Duodenal mucosa (tissue), 2 donors: Measurements from ENCODE around the gene JAG1.
"Not testable (repeated sequence)": the region's sequence is repeated elsewhere in the genome, so short reads cannot be mapped to it uniquely, and the experiment has no call there.

Experiments
- H3K27ac ChIP-seq: one replicate; pipeline ENCODE4 v1.7.0; 2013; ENCODE audit warnings: low read depth, low read length
- H3K27me3 ChIP-seq, 2 donors: one replicate each; pipeline ENCODE4 v1.7.0; 2013; ENCODE audit warnings: low read length in 2 of 2, control low read depth in 1 of 2; ENCODE audit not compliant: insufficient read depth in 2 of 2, control insufficient read depth in 1 of 2
- H3K36me3 ChIP-seq, 2 donors: one replicate each; pipeline ENCODE4 v1.7.0; 2013; ENCODE audit warnings: low read length in 2 of 2, control low read depth in 1 of 2; ENCODE audit not compliant: insufficient read depth in 2 of 2, control insufficient read depth in 1 of 2
- H3K4me1 ChIP-seq, 2 donors: one replicate each; pipeline ENCODE4 v1.7.0; 2013; ENCODE audit warnings: low read length in 2 of 2, control low read depth in 1 of 2; ENCODE audit not compliant: insufficient read depth in 2 of 2, control insufficient read depth in 1 of 2
- H3K4me3 ChIP-seq, 2 donors: one replicate each; pipeline ENCODE4 v1.7.0; 2013; ENCODE audit warnings: low read length in 2 of 2, low read depth in 1 of 2
- H3K9ac ChIP-seq, 2 donors: one replicate each; pipeline ENCODE4 v1.7.0; 2013; ENCODE audit warnings: low read length in 2 of 2, low read depth in 1 of 2
- H3K9me3 ChIP-seq, 2 donors: one replicate each; pipeline ENCODE4 v1.7.0; 2013; ENCODE audit warnings: low read length in 2 of 2, control low read depth in 1 of 2; ENCODE audit not compliant: control insufficient read depth in 1 of 2

JAG1 gene

DNA sequence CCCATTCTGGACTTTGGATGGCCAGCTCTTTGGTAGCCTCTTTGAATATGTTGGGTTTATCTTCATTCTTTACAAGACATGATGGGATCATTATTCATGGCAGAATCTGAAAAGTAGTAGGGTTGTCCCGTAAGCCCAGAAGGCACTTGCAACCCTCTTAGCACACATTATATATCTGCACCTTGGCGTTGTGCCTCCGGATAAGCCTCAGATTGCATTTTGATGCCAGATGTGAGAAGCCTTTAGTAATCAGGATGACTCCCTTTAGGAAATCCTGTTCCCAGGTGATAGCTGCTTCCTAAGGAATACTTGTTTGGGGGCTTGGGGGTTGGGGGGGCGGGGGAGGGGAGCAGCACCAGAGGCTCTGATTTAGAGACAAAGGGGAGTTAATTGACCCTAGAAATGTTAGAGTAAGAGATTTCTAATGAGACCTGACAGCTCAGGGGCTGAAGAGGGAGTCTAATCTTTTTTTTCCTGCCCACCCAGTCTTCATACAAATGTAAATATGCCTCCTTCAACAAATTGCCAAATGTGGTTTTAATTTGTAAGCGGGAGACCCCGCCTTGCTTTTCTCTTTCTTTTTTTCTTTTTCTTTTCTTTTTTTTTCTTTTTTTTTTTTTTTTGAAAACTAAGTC, 55.1 kb downstream of the JAG1 start:
- H3K4me3 ChIP-seq: no peak overlapping the region
- no peak overlapping the region for H3K27ac ChIP-seq
- H3K36me3 ChIP-seq: no peaks in the 10 kb centered on the region
- no peak overlapping the region for H3K9ac ChIP-seq
- no peaks in the 10 kb centered on the region for H3K9me3 ChIP-seq
- no peaks in the 10 kb centered on the region for H3K27me3 ChIP-seq
- H3K4me1 ChIP-seq: no peaks in the 10 kb centered on the region

DNA sequence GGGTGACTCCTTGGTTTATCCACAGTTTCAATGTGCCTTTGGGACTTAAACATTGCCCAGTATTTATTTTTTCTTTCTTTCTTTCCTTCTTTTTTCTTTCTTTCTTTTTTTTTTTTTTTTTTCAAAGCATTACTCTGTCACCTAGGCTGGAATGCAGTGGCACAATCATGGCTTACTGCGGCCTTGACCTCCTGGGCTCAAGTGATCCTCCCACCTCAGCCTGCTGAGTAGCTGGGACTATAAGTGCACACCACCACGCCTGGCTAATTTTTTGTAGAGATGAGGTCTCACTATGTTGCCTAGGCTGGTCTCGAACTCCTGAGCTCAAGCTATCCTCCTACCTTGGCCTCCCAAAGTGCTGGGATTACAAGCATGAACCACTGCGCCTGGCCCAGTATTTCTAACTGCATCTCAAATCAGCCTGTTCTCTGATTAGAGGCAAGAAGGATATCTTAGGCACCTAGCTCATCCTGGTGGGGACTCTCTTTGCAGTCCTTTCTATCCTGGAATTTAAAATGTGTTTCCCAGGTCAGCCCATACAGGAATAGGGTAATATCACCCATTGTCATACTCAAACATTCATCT, 56.2 kb downstream of the JAG1 start:
- H3K27ac ChIP-seq: not testable (repeated sequence)

DNA sequence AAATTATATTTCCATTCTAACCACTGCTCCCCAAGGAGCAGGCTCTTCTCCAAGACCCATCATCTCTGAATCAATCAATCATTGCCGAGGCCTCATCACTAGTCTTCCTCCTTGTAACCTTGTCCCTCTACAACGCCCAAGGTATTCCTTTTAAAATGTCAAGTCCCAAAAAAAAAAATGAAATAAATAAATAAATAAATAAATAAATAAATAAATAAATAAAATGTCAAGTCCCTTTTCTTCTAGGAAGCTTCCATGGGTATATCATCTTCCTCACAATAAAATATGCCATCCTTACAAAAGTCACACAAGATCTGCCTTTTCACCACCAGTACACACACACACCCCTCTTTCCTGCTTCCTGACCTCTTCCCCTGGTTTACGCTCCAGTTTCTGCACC, 57.6 kb downstream of the JAG1 start:
- Histone ChIP-seq H3K27me3 (no peaks in the 10 kb centered on the region), H3K27ac (no peak overlapping the region), H3K4me3 (no peak overlapping the region), H3K9me3 (no peaks in the 10 kb centered on the region), H3K36me3 (no peaks in the 10 kb centered on the region), H3K9ac (no peak overlapping the region), H3K4me1 (no peaks in the 10 kb centered on the region)

More for the DNA sequence above, 56.2 kb downstream of the JAG1 start:
- H3K4me3 ChIP-seq, H3K27me3 ChIP-seq, H3K9ac ChIP-seq, H3K4me1 ChIP-seq, H3K36me3 ChIP-seq, H3K9me3 ChIP-seq: not testable (repeated sequence)

DNA sequence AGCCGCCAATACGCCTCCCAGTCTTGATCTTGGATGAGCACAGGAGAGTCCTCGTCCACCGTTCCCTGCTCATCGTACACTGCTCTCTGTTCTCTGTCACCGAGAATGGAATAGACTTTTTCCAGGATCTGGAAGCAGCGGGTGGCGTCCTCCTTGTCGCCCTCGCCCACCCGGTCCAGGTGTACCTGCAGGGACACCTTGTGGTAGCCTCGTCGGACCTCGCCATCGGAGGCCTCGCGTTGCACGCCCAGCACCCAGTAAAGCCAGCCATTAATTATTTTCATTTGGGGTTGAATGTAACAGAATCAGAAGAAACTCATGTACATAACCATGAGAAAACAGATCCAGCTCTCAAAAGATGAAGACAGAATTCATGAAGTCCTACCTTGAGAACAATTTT, 59.9 kb downstream of the JAG1 start:
- Histone ChIP-seq H3K9ac (no peak overlapping the region), H3K4me1 (no peaks in the 10 kb centered on the region), H3K27me3 (no peaks in the 10 kb centered on the region), H3K4me3 (no peak overlapping the region), H3K27ac (no peak overlapping the region), H3K9me3 (no peaks in the 10 kb centered on the region), H3K36me3 (no peaks in the 10 kb centered on the region)

DNA sequence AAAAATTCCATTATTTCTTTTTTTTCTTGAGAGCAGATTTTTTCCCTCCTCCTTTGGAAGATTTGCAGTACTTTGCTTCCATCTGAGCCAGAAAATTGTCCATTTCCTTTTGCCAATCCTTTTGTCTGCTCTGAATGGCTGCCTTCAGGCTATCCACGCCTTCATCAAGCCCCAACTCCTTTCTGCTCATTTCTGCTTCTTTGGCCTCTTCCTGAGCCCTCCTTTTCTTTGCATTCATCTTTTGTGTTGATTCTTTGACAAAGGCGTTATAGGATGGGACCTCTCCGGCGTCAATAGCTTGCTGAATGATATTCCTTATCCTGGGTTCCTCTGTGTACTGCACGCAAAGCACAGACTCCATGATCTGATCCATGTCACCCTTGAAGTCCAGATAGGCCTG, 60.4 kb downstream of the JAG1 start:
- not testable (repeated sequence) for H3K4me1 ChIP-seq, H3K9me3 ChIP-seq, H3K27ac ChIP-seq, H3K36me3 ChIP-seq, H3K27me3 ChIP-seq, H3K4me3 ChIP-seq, H3K9ac ChIP-seq

DNA sequence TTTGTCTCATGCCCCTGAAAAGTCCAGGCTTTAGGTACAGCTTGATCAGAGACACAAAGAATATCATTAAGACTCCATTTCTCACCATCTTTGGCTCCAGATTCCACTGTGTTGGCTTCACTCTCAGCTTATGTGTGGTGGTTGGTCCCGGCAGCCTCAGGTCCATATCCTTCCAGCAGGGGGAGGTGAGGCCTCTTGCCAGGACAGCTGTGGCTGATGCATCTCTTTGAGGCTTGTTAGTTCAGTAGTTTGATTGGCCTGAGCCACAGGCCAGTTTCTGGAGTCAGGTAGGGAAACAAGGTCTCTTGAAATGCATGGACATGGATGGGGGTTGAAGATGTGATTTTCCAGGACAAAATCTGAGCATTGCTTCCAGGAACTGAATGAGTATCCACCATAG, 62.4 kb downstream of the JAG1 start:
- no peaks in the 10 kb centered on the region for H3K27me3 ChIP-seq
- H3K4me3 ChIP-seq: no peak overlapping the region
- no peak overlapping the region for H3K9ac ChIP-seq
- no peak overlapping the region for H3K27ac ChIP-seq
- H3K9me3 ChIP-seq: no peaks in the 10 kb centered on the region
- H3K4me1 ChIP-seq: no peaks in the 10 kb centered on the region
- no peaks in the 10 kb centered on the region for H3K36me3 ChIP-seq

DNA sequence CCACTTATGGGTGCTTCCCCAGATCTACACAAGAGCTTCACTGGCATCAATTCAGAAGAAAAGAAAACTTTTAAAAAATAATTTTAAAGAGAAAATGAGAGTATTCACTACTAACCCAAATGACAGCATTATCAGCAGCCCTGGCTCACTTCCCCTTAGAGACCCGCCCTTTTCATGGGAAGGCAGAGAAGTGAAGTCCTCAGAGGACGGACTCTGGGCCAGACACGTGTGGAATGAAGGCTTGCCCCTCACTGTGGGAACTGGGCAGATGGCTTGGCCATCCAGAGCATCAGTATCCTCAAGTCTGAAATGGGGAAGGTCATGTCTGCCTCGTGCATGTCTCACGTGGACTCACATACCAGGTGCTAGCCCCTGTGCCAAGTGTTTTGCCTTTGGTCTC, 63.5 kb downstream of the JAG1 start:
- Histone ChIP-seq H3K4me1 (no peaks in the 10 kb centered on the region), H3K27ac (no peak overlapping the region)

DNA sequence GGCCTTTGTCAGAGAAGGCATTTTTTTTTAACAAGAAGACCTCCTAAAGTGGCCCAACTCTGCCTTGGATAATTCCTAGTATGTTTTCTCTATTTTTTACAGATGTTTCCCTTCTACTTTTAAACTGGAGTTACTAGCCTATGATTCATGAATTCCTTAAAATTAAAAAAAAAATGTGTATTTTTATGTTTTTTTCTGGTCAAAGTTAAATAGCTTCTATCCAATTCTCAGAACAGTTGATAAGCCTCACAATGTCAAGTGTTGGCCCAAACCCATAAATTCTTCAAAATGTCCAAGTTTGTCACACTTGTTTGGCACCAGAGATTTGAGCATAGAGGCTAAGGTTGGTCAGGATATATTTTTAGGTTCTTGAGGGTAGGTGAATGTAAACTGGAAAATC, 64.0 kb downstream of the JAG1 start:
- Histone ChIP-seq H3K9ac (no peak overlapping the region), H3K4me1 (no peaks in the 10 kb centered on the region), H3K9me3 (no peaks in the 10 kb centered on the region), H3K27me3 (no peaks in the 10 kb centered on the region), H3K4me3 (no peak overlapping the region), H3K27ac (no peak overlapping the region), H3K36me3 (no peaks in the 10 kb centered on the region)

More for the DNA sequence above, 63.5 kb downstream of the JAG1 start:
- H3K36me3 ChIP-seq: no peaks in the 10 kb centered on the region
- no peaks in the 10 kb centered on the region for H3K27me3 ChIP-seq
- H3K9ac ChIP-seq: no peak overlapping the region
- H3K9me3 ChIP-seq: no peaks in the 10 kb centered on the region
- no peak overlapping the region for H3K4me3 ChIP-seq

DNA sequence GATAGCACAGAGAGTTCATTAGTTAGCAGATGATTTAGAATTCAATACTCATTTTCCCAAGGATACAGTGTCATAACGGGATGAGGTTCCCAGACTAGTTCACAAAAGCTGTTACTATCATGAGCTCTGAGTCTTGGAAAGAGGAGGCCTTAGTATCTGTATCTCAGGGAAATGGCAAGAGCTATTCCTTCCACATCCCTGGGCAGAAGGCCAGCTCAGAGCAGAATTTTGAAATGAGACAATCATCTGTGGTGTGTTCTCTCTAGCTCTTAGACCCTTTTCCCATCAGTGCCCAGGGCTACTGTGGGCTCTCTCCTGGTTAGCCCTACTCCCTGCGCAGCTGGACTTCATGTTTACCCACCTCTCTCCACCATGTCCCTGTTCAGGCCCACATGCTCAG, 64.5 kb downstream of the JAG1 start:
- no peak overlapping the region for H3K4me3 ChIP-seq
- no peak overlapping the region for H3K9ac ChIP-seq
- no peaks in the 10 kb centered on the region for H3K4me1 ChIP-seq
- no peaks in the 10 kb centered on the region for H3K9me3 ChIP-seq
- H3K27me3 ChIP-seq: no peaks in the 10 kb centered on the region
- H3K36me3 ChIP-seq: no peaks in the 10 kb centered on the region
- H3K27ac ChIP-seq: no peak overlapping the region

DNA sequence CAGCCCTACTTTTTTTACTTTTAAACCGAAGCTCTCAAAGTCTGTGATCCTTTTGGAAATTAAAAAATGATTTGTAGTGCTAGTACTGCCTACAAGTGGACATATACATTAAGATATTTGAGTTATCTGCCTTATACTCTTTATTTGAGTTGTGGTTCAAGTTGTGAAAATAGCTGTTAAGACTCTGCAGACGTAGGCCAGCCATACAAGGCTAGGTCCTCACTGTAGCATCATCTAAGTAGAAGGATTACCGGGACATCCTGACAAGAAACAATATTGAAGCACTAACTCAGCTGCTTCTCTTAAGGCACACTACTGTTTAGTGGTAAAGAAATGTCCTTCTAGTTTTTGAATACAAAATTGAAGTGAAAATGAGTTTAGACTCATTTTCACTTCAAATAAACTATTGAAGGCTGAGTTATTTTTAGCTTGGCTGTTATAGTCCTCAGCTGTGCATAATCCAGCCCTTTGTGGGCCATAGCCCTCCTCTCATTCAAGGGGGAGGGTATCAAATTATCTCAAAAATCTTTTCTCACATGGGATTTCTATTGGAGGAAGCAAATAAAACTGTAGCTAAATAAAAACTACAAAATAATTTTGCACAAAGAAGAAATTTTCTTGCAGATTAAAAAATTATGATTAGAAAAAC, 68.1 kb downstream of the JAG1 start:
- H3K4me3 ChIP-seq: no peak overlapping the region
- no peak overlapping the region for H3K27ac ChIP-seq
- no peaks in the 10 kb centered on the region for H3K27me3 ChIP-seq
- no peaks in the 10 kb centered on the region for H3K4me1 ChIP-seq
- no peaks in the 10 kb centered on the region for H3K9me3 ChIP-seq
- peaks cover 0 to 5% of the 10 kb centered on the region in 2 donors for H3K36me3 ChIP-seq
- no peak overlapping the region for H3K9ac ChIP-seq
